Myocyte (in vitro differentiated cells): ENCODE results near the gene CPT1A. TPM values are rescaled to one million over a fixed set of nuclear protein-coding genes. Genes with fewer than 3 reads are reported as not detected.

ENCODE experiments used
- DNase-seq: peaks from one replicate; pipeline ENCODE4 v3.0.0-alpha.2; 2012; ENCODE audit warnings: low read depth
- total RNA-seq: library from RNA; depleted of rRNA; stranded (reverse); fragments of >200 nt; gene quantifications from 2 replicates; pipeline ENCODE4 v1.2.3, GENCODE V29; 2014

Gene CPT1A
- total RNA-seq, 1 donor from 2014 or later: 2.8 TPM

DNA sequence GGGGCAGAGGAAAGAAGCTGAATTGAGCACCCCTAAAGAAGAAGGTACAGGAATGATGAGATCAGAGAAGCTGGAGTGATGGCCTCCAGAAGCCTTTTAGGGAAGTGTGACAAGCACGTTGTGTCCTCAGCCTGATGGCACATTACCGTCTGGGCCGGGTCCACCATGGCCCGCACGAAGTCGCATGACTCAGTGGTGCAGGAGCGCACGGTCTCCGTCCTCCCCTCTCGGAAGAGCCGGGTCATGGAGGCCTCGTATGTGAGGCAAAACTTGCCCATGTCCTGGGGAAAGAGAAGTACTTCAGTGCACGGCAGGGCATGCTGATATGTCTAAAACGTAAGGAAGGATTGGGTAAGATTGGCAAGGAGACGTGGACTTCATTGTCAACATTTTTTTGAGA is 79.2 kb downstream of the CPT1A start:
- DNase-seq: no peak

DNA sequence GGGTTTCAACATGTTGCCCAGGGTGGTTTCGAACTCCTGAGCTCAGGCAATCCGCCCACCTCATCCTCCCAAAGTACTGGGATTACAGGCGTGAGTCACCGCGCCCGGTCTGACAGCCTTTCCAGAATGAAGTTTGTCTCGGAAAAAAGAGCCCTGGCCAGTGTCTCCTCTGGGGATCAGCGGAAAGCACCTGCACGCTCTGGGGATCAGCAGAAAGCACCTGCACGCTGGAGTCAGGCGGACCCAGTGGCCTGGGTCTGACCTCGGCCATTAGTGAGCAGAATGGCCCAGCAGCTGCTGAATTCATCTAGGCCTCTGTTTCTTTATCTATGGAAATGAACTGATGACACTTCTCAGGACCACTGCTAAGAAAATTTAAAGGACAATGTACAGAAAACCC is 79.9 kb downstream of the CPT1A start:
- DNase-seq: no peak

DNA sequence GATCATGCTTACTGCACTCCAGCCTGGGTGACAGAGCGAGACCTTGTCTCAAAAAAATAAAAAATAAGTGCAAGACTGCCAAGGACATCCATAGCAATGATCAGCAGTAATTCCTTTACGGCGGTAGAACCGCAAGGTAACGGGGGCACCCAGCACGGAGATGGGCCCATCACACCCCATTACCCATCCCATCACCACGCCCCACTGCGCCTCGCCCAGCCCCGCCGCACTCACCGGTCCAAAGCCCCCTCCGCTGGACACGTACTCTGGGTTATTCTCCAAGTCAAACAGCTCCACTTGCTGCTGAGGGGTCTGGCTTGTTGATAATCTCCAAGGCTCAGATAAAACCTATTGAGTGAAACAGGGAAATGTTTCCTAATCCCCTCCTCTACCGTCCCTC is 81.7 kb downstream of the CPT1A start:
- no peak for DNase-seq

DNA sequence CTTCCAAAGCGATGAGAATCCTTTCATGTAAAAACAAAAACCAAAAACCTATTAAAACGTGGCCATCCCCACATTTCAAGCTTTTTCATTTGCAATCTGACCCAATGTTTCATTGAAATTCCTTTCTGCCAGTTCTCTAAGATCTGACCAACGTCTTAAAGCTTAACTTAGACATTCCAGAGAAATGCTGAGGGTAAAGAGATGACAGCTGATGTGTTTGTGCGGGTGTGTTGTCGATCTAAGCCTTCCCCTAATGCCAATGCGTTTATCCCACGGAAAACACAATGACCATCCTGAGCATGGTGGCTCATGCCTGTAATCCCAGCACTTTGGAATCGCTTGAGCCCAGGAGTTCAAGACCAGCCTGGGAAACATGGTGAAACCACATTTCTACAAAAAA is 84.0 kb downstream of the CPT1A start:
- no peak for DNase-seq

DNA sequence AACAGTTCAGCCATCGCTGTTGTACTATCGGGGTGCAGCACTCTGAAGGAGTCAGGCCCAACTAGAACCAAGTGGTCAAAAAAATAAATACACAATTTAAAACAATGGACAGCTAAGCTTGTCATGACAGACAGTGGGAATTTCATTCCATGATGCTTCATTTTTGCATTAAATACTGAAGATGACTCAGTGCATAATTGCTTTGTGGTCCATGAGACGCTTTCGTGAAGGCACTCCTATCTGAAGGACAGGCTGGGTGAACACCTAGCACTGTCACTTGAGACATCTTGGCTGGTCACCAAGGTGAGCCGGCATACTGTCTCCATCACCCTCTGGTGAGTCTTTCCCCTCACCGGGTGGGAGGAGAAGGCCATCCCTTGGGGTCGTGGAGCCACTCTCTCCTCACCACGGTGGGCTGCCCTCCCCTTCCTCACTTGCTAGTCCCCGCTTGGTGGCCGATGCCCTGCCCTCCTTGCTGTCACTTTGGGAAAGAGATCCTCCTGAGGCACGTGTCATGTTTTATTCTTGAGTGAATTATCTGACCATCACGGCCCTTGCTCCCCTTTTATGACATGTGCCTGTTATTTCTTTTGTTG is 85.4 kb downstream of the CPT1A start:
- DNase-seq: no peak

DNA sequence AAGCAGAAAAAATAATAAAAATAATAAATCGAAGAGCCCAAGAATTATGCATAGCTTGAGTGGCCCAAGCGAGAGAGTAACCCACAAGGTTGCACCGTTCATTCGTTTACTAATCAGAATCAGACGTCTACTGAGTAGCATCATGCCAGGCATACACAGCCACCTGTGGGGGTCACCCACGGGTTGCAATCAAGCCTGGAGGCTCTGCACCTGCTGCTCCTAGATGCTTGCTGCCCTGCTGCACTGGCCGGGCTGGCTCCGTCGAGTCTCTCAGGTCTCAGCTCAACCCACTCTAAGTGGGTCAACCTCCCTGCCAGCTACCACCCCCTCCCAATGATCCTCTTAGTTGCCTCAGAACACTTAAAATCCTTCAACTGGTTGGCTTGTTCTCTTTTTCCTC is 88.4 kb downstream of the CPT1A start:
- DNase-seq: no peak

DNA sequence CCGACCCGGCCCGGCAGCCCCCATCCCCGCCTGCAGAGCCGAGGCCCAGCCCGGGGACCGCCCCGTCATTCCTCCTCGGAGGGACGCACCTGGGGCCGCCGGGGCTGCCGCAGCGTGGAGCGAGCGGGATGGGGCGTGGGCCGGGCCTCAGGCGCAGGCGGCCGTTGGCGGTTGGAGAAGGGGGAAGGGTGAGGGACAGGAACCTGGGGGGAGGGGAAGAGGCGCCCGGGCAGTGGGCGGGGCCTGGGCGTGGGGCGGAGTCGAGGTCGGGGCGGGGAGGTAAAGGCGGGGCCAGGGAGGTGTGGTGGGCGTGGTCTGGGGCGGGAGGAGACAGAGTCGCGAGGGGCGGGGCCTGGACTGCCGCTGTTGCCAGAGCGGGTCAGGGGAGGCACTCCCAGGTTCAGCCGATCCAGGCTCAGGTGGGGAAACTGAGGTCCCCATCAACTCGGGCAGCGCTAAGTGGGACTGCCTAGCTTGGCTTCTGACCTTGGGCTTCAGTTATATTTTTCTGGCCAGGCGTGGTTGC is 90.3 kb downstream of the CPT1A start, which contains the start of gene TESMIN:
Gene TESMIN (minus strand): TSS at position 190 of the 526 bp plus-strand sequence. CDS start 860 bp downstream, outside the sequence.
- no peak for DNase-seq

DNA sequence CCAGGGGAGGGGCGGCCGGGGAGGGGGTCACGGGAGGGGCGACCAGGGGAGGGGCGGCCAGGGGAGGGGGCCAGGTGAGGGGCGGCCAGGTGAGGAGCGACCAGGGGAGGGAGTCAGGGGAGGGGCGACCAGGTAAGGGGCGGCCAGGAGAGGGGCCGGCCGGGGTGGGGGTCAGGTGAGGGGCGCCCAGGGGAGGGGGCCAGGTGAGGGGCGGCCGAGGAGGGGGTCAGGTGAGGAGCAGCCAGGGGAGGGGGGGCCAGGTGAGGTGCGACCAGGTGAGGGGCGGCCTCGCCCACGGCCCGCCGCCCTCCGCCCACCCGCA is 90.8 kb downstream of the CPT1A start:
- DNase-seq: no peak

DNA sequence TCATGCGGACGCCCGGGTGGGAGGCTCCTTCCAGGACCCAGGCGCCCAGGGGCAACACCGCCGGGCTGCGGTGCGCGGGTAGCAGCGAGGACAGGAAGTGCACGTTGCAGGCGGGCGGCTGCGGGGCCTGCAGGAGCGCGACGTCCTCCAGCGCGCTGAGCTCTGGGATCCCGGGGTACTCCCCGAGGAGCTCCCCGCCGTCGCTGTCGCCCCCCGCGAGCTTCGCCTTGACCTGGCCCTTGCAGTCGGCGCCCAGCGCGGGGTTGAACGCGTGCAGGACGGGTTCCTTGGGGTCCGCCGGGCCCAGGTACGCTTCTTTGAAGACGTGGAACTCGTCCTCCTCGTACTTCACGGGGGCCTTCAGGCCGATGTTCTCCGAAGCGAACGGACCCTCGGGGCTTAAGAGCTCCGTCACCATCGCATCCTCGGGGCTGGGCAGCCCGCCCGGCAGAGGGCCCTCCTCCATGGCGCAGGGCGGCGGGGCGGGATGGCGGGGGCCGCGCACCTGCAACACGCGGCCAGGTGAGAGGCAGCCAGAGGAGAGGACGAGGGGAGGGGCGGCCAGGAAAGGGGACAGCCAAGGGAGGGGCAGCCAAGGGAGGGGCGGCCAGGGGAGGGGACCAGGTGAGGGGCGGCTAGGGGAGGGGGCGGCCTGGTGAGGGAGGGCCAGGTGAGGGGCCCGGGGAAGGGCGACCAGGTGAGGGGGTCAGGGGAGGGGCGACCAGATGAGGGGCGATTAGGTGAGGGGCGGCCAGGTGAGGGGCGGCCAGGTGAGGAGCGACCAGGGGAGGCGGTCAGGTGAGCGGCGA is 91.3 kb downstream of the CPT1A start:
- no peak for DNase-seq

DNA sequence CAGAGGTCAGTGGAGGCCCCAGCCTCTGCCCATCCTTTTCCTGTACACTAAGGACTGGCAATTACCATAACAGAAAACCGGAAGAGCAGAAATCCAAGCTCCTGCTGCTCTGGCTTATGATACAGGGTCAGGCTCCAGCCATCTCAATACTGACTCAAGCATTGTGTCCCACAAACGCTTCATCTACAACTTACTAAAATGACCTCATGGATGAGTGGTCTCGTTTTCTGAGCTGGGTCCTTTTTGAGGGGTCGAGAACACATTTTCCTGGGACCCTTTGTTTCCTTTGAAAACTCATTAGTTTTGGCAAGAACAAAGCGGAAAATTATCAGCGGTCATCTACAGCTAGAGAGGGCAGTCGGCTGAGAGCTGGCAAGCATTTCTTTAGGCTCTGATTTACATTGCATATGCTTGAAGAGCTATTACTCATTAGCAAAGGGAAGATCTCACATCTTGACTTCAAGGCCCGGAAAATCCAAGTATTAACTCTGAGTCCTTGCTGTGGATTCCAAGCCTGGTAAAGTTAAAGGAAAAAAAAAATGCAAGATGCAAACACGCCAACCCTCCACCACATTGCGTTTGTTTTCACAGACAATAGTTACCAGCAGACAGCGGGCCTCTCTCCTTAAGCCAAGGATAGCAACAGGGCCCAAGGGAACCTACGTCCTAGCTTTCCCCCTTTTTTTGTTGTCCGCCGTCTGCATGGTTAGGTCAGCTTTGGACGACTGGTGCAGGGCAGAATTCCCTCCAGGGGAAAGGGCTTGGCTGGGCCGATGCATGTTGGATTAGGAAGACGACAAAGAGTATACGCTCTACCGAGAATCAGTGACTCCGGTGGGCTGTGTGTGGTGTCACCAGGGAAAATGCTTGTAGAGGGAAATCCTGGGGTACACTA is 92.2 kb downstream of the CPT1A start:
- DNase-seq: no peak

DNA sequence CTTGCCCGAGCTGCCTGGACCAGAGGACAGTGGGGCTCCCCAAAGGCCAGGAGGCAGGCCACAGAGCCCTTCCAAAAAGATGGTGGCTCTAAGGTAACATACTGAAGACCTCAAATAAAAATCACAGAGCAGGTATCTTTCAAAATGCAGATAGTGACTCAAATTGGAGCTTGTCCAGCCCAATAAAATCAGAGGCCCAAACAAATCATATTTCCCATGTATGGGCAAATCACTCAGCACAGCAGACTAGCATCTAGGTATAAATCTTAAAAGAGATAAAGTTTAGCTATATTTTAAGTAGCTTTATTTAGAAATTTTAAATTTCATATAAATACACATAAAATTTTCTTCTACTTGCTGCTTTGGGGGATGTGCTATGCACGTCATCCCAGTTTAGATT is 93.7 kb downstream of the CPT1A start:
- DNase-seq: no peak

DNA sequence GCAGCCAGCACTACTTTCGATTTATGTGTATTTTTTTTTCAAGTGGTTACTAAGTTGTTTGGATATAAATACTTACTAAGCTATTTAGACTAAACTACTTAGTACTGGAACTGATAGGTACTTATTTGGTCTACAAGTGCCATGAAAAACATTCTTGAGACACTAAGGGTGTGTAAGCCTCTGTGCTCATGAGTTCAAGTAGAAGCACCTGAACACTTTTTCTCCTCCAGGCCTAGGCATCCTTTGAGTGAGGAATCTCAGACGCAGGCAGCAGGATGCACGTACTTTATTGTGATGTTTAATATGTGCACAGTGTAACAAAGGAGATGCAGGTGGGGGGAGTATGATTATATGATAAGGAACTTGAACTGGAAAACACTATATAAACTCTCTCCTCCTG is 98.2 kb downstream of the CPT1A start:
- no peak for DNase-seq

DNA sequence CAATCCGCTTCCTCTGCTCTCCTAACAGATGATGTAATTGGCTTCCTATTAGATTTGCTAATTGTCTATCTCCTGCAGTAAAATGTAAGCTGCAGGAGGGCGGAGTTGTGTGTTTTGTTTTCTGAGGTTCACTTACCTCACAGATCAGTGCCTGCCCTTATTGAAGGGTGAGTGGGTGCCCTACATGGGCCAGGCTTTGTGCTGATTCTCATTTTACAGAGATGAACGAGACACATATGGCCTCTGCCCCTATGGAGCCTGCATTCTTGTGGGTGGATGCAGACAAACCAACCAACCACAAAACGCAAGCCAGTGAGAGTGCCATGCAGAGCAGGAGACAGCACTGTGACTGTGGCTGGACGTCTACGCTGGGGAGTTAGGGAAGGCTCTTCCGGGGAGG is 100.3 kb downstream of the CPT1A start:
- DNase-seq: no peak

DNA sequence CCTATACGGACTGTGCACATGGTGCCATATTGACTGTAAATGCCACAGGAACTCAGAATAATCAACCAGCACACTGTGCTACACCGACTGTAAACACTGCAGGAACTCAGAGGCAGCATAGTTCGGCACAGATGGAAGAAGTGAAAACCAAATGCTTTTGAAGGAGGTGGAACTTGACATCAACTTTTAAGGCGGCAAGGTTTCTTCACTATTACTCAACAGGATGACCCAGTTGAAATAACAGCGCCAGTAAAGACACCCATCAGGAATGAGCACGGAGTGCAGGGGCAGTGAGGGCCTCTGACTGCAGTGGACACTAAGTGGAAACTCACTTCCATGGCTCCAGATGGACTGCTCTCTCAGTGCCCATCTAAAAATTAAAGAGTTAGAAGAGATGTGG is 106.1 kb downstream of the CPT1A start:
- DNase-seq: no peak

DNA sequence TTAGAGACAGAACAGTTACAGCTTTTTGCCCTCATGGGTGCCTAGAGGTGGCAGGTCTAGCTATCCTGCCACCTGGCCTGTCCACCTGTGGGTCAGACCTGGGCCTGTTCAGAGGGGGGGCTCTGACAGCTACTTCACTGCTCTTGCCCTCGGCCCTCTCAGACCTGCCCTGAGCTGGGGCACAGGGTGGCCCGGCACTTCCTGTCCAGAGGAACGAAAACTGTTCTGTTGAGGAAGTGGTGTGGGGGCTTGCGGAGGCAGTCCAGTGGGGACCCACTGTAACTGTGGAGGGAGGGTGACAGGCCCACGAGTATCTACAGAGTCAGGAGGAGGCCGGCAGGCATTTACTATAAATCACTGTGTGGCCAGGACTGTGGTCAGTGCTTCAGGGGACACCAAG is 106.6 kb downstream of the CPT1A start:
- DNase-seq: no peak

DNA sequence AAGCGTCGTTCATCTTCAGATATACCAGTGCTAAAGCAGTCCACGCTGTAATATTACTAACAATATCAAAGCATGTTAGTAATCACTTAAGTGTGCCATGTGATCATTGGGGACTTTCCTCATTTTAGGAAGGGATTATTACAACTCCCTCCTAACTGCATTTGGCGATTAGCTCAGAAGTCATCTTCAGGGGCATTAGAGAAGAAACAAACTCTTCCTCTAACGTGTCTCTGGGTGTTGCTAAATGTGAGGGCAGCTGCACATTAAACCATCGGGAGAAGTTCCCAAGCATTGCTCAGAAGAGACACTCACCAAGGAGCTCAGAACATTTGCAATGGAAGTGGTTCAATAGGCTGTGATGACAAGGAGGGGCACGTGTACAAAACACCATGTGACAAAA is 107.6 kb downstream of the CPT1A start:
- no peak for DNase-seq

DNA sequence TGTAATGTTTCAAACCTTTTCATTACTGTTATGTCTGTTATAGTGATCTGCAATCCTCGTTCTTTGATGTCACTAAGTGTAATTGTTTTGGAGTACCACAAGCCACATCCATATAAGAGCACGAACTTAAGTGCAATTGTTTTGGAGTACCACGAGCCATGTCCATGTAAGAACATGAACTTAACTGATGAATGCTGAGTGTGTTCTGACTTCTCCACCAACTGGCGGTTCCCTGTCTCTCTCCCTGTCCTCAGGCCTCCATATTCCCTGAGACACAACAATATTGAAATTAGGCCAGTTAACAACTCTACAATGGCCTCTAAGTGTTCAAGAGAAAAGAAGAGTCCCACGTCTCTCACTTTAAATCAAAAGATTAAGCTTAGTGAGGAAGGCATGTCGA is 113.9 kb downstream of the CPT1A start:
- no peak for DNase-seq

DNA sequence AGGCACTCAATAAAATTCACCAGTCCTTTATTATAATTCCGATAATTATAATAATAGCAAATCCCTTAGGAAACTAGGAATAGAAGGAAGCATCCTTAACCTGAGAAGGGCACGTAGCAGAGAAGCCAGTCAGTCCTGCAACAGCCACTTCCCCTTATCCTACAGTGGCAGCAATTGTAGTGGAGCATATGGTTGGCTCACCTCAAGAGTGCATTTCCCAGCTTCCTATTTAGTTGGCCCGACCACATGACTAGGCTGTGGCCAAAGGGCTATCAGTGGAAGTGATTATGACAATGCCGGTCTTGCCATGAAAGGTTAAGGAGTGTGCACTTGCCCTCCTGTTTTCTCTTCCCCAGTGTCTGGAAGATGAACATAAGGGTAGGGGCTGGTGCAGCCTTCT is 117.4 kb downstream of the CPT1A start:
- no peak for DNase-seq

DNA sequence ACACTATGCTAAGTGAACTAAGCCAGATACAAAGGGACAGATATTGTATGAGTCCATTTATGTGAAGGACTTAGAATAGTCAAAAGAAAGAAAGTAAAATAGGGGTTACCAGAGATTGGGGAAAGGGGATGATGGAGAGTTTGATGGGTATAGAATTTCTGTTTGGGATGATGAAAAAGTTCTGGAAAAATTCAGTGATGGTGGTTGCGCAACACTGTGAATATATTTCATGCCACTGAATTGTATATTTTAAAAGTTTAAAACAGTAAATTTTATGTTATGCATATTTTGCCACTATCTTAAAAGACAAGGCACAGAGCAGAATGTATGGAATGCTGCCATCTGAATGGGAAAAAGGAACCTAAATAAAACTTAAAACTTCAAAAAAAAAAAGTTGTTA is 119.6 kb downstream of the CPT1A start:
- no peak for DNase-seq

DNA sequence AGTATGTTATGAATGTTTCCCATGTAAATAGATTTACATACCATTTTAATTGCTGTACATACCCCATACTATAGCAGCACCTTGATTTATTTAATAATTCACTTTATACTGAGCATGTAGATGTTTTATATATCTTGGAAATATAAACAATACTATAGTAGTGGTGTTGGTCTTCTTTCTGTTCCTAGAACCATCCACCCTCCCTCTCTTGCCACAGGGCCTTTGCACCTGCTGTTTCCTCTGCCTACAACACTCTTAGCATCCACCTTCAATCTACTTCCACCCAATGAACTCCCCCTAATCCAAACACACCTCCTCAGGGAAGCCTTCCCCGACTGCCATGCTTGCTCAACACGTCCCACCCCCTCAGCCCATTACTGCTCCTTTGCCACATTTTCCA is 120.6 kb downstream of the CPT1A start:
- DNase-seq: no peak

DNA sequence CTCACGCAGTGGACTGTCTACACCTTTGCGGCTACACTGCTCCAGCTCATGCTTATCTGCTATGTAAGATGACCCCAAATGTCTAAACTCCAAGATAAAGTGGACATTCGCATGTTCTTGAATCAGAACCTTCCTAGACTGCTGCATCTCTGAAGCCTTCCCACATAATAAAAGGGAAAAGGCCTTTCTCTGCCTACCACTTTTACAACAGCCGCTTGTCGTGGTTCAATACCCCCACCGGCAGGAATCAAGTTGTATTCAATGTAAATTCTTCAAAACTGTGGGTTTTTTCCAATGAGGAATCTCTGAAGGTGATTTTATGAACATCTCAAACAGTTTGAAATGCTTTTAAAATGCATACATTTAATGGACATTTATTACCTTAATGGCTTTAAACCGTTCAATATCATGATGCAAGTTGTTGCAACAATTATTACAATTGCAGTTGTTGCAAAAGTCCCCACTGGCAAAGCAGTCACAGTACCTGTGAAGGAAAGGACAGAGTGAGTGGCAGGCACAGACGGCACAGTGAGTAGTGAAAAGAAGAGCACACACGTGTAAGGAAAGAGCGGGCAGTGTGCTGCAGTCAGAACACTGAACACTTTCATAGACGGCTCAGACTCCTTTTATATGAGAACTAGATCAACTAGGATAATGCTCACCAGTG is 126.1 kb downstream of the CPT1A start:
- DNase-seq: no peak
